ENCODE results near the gene ZNF683. TPM values are rescaled to one million over a fixed set of nuclear protein-coding genes. Genes with fewer than 3 reads are reported as not detected.
A peak's percentile ranks its signal among the peaks of the same experiment; 100 is the strongest.

Gene ZNF683
- total and polyA plus RNA-seq, 9 of the 15 experiments (the other 6 are each of a cell fraction or from before 2014, with no cell fraction given), result not detected

DNA sequence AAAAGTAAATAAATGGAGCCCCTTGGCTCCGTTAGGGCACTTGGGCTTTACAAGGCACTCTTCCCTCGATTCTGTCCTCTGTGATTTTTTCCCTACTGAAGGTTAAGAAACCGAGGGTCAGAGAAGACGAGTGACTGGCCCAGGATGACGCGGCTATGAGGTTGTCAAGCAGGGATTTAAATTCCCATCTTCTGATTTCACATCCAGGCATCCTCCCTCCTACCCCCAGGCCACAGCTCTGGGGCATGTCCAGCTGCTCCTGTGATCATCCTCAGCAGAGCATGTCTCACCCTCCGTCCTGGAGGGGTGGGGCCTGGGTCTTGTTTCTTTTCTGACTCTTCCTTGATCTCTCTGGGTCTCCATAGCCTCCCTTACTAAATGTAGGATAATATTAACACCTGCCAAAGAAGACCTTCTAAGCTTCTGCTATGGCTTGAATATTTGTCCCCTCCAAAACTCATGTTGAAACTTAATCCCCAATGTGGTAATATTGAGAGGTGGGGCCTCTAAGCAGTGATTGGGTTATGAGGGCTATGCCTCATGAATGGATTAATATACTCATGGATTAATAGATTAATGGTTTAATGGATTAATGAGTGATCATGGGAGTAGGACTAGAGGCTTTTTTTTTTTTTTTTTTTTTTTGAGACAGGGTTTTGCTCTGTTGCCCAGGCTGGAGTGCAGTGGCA lies 23.2 kb downstream of the ZNF683 start:
- TF ChIP-seq MEF2A (IDR thresholded peaks at IDR 0.05; ENCODE audit: control insufficient read depth, low read depth, low read length) (no peak), DACH1 (IDR thresholded peaks at IDR 0.05; ENCODE audit: partially characterized antibody) (peak; percentile 50), ETV5 (CRISPR knock-in tag; IDR thresholded peaks at IDR 0.05; ENCODE audit: low read depth) (no peak), PYGO2 (tag; IDR thresholded peaks at IDR 0.05) (no peak), SMARCB1 (IDR thresholded peaks at IDR 0.05; ENCODE audit: insufficient read length, low read depth) (no peak), ZNF274 (IDR thresholded peaks at IDR 0.05; ENCODE audit: borderline replicate concordance, low read depth, low read length) (no peak)
- TF ChIP-seq, protein P1, sequence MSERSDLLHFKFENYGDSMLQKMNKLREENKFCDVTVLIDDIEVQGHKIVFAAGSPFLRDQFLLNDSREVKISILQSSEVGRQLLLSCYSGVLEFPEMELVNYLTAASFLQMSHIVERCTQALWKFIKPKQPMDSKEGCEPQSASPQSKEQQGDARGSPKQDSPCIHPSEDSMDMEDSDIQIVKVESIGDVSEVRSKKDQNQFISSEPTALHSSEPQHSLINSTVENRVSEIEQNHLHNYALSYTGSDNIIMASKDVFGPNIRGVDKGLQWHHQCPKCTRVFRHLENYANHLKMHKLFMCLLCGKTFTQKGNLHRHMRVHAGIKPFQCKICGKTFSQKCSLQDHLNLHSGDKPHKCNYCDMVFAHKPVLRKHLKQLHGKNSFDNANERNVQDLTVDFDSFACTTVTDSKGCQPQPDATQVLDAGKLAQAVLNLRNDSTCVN (CRISPR knock-in tag; IDR thresholded peaks at IDR 0.05), result no peak
- TF ChIP-seq, protein P2, sequence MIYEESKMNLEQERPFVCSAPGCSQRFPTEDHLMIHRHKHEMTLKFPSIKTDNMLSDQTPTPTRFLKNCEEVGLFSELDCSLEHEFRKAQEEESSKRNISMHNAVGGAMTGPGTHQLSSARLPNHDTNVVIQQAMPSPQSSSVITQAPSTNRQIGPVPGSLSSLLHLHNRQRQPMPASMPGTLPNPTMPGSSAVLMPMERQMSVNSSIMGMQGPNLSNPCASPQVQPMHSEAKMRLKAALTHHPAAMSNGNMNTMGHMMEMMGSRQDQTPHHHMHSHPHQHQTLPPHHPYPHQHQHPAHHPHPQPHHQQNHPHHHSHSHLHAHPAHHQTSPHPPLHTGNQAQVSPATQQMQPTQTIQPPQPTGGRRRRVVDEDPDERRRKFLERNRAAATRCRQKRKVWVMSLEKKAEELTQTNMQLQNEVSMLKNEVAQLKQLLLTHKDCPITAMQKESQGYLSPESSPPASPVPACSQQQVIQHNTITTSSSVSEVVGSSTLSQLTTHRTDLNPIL (CRISPR knock-in tag; IDR thresholded peaks at IDR 0.05), result no peak

More for the DNA sequence above, 23.2 kb downstream of the ZNF683 start:
- DNase-seq (ENCODE audit: extremely low read depth in 1 of 4, low spot score in 3 of 4), result no peak
- CTCF ChIA-PET (ENCODE audit: low intra/inter-chr PET ratio), result no interaction called here
- H3K9me1 ChIP-seq (ENCODE audit: control insufficient read depth, insufficient read depth, low read length), result no peaks in the 10 kb centered on the region
- no peaks in the 10 kb centered on the region for H3K27me3 ChIP-seq (ENCODE audit: control insufficient read depth in 2 of 2, insufficient read depth in 2 of 2, low read length in 2 of 2)
- no peaks in the 10 kb centered on the region for H3K79me2 ChIP-seq (ENCODE audit: control insufficient read depth, insufficient read depth, low read length)
- intact Hi-C loops (cut with micrococcal nuclease) (no loop called here), in situ Hi-C loops (cut with MboI) (no loop called here)
- no peak overlapping the region for H3K4me2 ChIP-seq (ENCODE audit: insufficient read depth, low read length)
- no peak overlapping the region for H2AFZ ChIP-seq (ENCODE audit: low read depth, low read length)
- no peak overlapping the region for H3K4me3 ChIP-seq
- FAIRE-seq, result no peak
- H3K36me3 ChIP-seq (ENCODE audit: control insufficient read depth, insufficient read depth, low read length), result no peaks in the 10 kb centered on the region
- BruUV-seq (replicated peaks), result no TSS peak
- no peak for ATAC-seq
- WGBS (ENCODE audit: insufficient coverage, low coverage, missing lambda C conversion rate), result 59% methylated on average over 7 of the region's 7 CpGs
- H3K9ac ChIP-seq (ENCODE audit: insufficient read depth in 1 of 2, low read depth in 2 of 2, low read length in 2 of 2), result no peak overlapping the region
- no peak overlapping the region for H3K27ac ChIP-seq (ENCODE audit: extremely low read depth, low read depth, low read length)
- POLR2A ChIA-PET, result no interaction called here
- H3K9me3 ChIP-seq (replicated peaks; ENCODE audit: control insufficient read depth, insufficient read depth, low read depth, low read length), result no peaks in the 10 kb centered on the region
- peaks cover 23 to 35% of the 10 kb centered on the region in 2 experiments for H3K4me1 ChIP-seq (replicated peaks in 1 of 2; ENCODE audit: control insufficient read depth in 2 of 2, insufficient read depth in 2 of 2, low read length in 2 of 2)
- no peaks in the 10 kb centered on the region for H4K20me1 ChIP-seq (replicated peaks; ENCODE audit: control insufficient read depth, insufficient read depth, low read length)
